GM23338 (cell line): ENCODE results near the gene TMEM150A. TPM values are rescaled to one million over a fixed set of nuclear protein-coding genes. Genes with fewer than 3 reads are reported as not detected.

Experiments used
- ATAC-seq: fragments of 200-7000 bp; cut with Tn5 transposase; 3 replicates; pipeline ENCODE4 v1.9.1; 2020
- DNase-seq: peaks from one replicate; pipeline ENCODE4 v3.0.0-alpha.2; 2015; ENCODE audit warnings: low spot score
- H2AFZ ChIP-seq: fragments of 200-600 bp; sonication (generic); 2 replicates; pipeline ENCODE4 v1.8.0; 2016; ENCODE audit warnings: antibody characterized with exemption, mild to moderate bottlenecking, moderate library complexity
- H3F3A ChIP-seq: fragments of 200-600 bp; sonication (generic); replicated peaks from 2 replicates; pipeline ENCODE4 v1.8.0; 2017; ENCODE audit warnings: antibody characterized with exemption, mixed run types, low read depth
- H3K27ac ChIP-seq: fragments of 200-600 bp; sonication (generic); 2 replicates; pipeline ENCODE4 v1.6.1; 2016; ENCODE audit warnings: low read depth
- H3K27me3 ChIP-seq: fragments of 200-600 bp; sonication (generic); 2 replicates; pipeline ENCODE4 v1.8.0; 2016; ENCODE audit warnings: mild to moderate bottlenecking, mixed run types, moderate library complexity; ENCODE audit not compliant: insufficient read depth
- H3K36me3 ChIP-seq: fragments of 200-600 bp; sonication (generic); 2 replicates; pipeline ENCODE4 v1.8.0; 2016; ENCODE audit warnings: mild to moderate bottlenecking; ENCODE audit not compliant: insufficient read depth
- H3K4me1 ChIP-seq: fragments of 200-600 bp; sonication (generic); 2 replicates; pipeline ENCODE4 v1.8.0; 2016; ENCODE audit warnings: mild to moderate bottlenecking, moderate library complexity; ENCODE audit not compliant: insufficient read depth
- H3K4me2 ChIP-seq: fragments of 200-600 bp; sonication (generic); 2 replicates; pipeline ENCODE4 v1.7.1; 2017; ENCODE audit warnings: mixed run types
- H3K4me3 ChIP-seq: fragments of 200-600 bp; sonication (generic); 2 replicates; pipeline ENCODE4 v1.6.1; 2016; ENCODE audit warnings: mixed run types
- H3K79me2 ChIP-seq: fragments of 200-600 bp; sonication (generic); replicated peaks from 2 replicates; pipeline ENCODE4 v1.8.0; 2017; ENCODE audit warnings: mild to moderate bottlenecking; ENCODE audit not compliant: insufficient read depth
- H3K9me2 ChIP-seq: fragments of 200-600 bp; sonication (generic); 2 replicates; pipeline ENCODE4 v1.8.0; 2017; ENCODE audit not compliant: insufficient read depth
- H4K20me1 ChIP-seq: fragments of 200-600 bp; sonication (generic); replicated peaks from 2 replicates; pipeline ENCODE4 v1.8.0; 2017; ENCODE audit warnings: mild to moderate bottlenecking; ENCODE audit not compliant: insufficient read depth
- H3K27ac Mint-ChIP-seq: 2 replicates; pipeline ENCODE4 v1.8.0; 2020; ENCODE audit warnings: inconsistent platforms, mild to moderate bottlenecking, moderate library complexity, mixed read lengths
- H3K27me3 Mint-ChIP-seq: 3 replicates; pipeline ENCODE4 v1.8.0; 2022; ENCODE audit warnings: low read depth, mild to moderate bottlenecking, moderate library complexity, mixed read lengths, inconsistent platforms; ENCODE audit not compliant: insufficient read depth, poor library complexity
- H3K36me3 Mint-ChIP-seq: 3 replicates; pipeline ENCODE4 v1.8.0; 2021; ENCODE audit warnings: low read depth, mild to moderate bottlenecking, inconsistent platforms, moderate library complexity, mixed read lengths
- H3K4me1 Mint-ChIP-seq: 3 replicates; pipeline ENCODE4 v1.8.0; 2020; ENCODE audit warnings: mild to moderate bottlenecking, inconsistent platforms, mixed read lengths
- H3K4me3 Mint-ChIP-seq: 3 replicates; pipeline ENCODE4 v1.8.0; 2021; ENCODE audit warnings: moderate library complexity, mild to moderate bottlenecking, inconsistent platforms, mixed read lengths
- H3K9me3 Mint-ChIP-seq: 3 replicates; pipeline ENCODE4 v1.8.0; 2020; ENCODE audit warnings: moderate library complexity, mild to moderate bottlenecking, inconsistent platforms, mixed read lengths
- CREB1 ChIP-seq: fragments of 250-450 bp; sonication (Bioruptor Pico); IDR thresholded peaks from 2 replicates; pipeline ENCODE4 v1.5.0; 2020; ENCODE audit warnings: low read depth, mild to moderate bottlenecking, moderate library complexity
- EZH2 ChIP-seq: fragments of 200-600 bp; sonication (generic); IDR thresholded peaks from one replicate; pipeline ENCODE4 v1.8.0; 2017; ENCODE audit warnings: antibody characterized with exemption, mild to moderate bottlenecking, low read depth; ENCODE audit not compliant: unreplicated experiment
- EZH2phosphoT487 ChIP-seq: fragments of 200-600 bp; sonication (generic); IDR thresholded peaks from one replicate; pipeline ENCODE4 v1.8.1; 2018; ENCODE audit warnings: antibody characterized with exemption; ENCODE audit not compliant: unreplicated experiment
- JUNB ChIP-seq: IDR thresholded peaks from one replicate; pipeline ENCODE4 v1.6.1; 2016; ENCODE audit warnings: antibody characterized with exemption; ENCODE audit not compliant: unreplicated experiment
- ZNF114 ChIP-seq: fragments of 250-450 bp; sonication (Bioruptor Pico); IDR thresholded peaks from 2 replicates; pipeline ENCODE4 v1.5.0; 2020; ENCODE audit warnings: mild to moderate bottlenecking, moderate library complexity
- polyA plus RNA-seq: library from polyadenylated mRNA; unstranded; fragments of >200 nt; fragmentation: Nextera tagmentation; extraction: Ambion mirVana; gene quantifications from 2 replicates; pipeline ENCODE4 v1.2.1, GENCODE V29; 2016
- total RNA-seq: library from RNA; depleted of rRNA; stranded (reverse); fragments of >200 nt; shearing (Covaris generic); gene quantifications from 2 replicates; pipeline ENCODE4 v1.2.3, GENCODE V29; 2014
- TF ChIP-seq, protein P1 (sequence below), 2 experiments: fragments of 200-600 bp in 1 of 2; sonication (generic) in 1 of 2; conservative IDR thresholded peaks; 2 replicates each; pipeline versions ENCODE4 v1.5.1 to v1.6.1; 2016 to 2017; ENCODE audit warnings: antibody characterized with exemption in 2 of 2, low read depth in 2 of 2, mild to moderate bottlenecking in 2 of 2, moderate library complexity in 1 of 2
- TF ChIP-seq, protein P2 (sequence below): fragments of 250-450 bp; sonication (Bioruptor Pico); IDR thresholded peaks from 2 replicates; pipeline ENCODE4 v1.5.0; 2020; ENCODE audit warnings: mild to moderate bottlenecking, moderate library complexity
- TF ChIP-seq, protein P3 (sequence below): IDR thresholded peaks from one replicate; pipeline ENCODE4 v1.6.1; 2018; ENCODE audit warnings: antibody characterized with exemption; ENCODE audit not compliant: unreplicated experiment

Gene TMEM150A
- total and polyA plus RNA-seq, 2 experiments from 2014 or later = 16.4 to 27.9 TPM

DNA sequence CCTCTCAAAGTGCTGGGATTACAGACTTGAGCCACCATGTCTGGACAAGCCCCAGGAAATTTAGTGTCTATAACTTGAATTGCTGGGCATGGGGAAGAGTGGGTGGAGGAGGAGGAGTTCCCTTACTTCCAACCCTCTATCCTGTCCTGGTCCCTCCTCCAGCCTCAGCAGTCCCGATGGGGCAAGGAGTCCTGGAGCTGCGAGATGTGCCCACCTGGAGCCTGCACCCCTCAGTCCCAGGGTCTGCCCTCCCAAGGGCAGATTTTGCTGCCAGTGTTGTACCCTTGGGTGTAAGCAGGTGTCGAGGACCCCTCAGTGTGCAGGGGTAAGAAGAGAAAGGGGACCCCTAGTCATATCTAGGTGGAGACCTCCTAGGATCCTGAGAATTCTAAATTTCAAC is 22.3 kb downstream of the TMEM150A start:
- Histone ChIP-seq H3K27me3 (peaks cover 20% of the 10 kb centered on the region), H2AFZ (no peak overlapping the region), H3K4me3 (no peak overlapping the region), H3F3A (peaks cover 10% of the 10 kb centered on the region; the same call in 1 of the 2 replicates), H4K20me1 (no peaks in the 10 kb centered on the region), H3K9me2 (no peaks in the 10 kb centered on the region), H3K27ac (no peak overlapping the region), H3K36me3 (no peaks in the 10 kb centered on the region), H3K4me1 (peaks cover 33% of the 10 kb centered on the region), H3K79me2 (no peaks in the 10 kb centered on the region), H3K4me2 (no peak overlapping the region)
- 0 out of 3 replicates have a peak, but pooled peaks cover 3% of the 10 kb centered on the region for H3K9me3 Mint-ChIP-seq
- peaks cover 26% of the 10 kb centered on the region for H3K27me3 Mint-ChIP-seq
- H3K4me1 Mint-ChIP-seq = peaks cover 35% of the 10 kb centered on the region
- TF ChIP-seq ZNF114 (CRISPR knock-in tag) (no peak), EZH2 (no peak), JUNB (no peak), CREB1 (CRISPR knock-in tag) (no peak), EZH2phosphoT487 (no peak)
- TF ChIP-seq, protein P1, sequence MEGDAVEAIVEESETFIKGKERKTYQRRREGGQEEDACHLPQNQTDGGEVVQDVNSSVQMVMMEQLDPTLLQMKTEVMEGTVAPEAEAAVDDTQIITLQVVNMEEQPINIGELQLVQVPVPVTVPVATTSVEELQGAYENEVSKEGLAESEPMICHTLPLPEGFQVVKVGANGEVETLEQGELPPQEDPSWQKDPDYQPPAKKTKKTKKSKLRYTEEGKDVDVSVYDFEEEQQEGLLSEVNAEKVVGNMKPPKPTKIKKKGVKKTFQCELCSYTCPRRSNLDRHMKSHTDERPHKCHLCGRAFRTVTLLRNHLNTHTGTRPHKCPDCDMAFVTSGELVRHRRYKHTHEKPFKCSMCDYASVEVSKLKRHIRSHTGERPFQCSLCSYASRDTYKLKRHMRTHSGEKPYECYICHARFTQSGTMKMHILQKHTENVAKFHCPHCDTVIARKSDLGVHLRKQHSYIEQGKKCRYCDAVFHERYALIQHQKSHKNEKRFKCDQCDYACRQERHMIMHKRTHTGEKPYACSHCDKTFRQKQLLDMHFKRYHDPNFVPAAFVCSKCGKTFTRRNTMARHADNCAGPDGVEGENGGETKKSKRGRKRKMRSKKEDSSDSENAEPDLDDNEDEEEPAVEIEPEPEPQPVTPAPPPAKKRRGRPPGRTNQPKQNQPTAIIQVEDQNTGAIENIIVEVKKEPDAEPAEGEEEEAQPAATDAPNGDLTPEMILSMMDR (conservative IDR thresholded peaks at IDR 0.05; ENCODE audit: low read depth in 2 of 2) = no peak
- TF ChIP-seq, protein P2, sequence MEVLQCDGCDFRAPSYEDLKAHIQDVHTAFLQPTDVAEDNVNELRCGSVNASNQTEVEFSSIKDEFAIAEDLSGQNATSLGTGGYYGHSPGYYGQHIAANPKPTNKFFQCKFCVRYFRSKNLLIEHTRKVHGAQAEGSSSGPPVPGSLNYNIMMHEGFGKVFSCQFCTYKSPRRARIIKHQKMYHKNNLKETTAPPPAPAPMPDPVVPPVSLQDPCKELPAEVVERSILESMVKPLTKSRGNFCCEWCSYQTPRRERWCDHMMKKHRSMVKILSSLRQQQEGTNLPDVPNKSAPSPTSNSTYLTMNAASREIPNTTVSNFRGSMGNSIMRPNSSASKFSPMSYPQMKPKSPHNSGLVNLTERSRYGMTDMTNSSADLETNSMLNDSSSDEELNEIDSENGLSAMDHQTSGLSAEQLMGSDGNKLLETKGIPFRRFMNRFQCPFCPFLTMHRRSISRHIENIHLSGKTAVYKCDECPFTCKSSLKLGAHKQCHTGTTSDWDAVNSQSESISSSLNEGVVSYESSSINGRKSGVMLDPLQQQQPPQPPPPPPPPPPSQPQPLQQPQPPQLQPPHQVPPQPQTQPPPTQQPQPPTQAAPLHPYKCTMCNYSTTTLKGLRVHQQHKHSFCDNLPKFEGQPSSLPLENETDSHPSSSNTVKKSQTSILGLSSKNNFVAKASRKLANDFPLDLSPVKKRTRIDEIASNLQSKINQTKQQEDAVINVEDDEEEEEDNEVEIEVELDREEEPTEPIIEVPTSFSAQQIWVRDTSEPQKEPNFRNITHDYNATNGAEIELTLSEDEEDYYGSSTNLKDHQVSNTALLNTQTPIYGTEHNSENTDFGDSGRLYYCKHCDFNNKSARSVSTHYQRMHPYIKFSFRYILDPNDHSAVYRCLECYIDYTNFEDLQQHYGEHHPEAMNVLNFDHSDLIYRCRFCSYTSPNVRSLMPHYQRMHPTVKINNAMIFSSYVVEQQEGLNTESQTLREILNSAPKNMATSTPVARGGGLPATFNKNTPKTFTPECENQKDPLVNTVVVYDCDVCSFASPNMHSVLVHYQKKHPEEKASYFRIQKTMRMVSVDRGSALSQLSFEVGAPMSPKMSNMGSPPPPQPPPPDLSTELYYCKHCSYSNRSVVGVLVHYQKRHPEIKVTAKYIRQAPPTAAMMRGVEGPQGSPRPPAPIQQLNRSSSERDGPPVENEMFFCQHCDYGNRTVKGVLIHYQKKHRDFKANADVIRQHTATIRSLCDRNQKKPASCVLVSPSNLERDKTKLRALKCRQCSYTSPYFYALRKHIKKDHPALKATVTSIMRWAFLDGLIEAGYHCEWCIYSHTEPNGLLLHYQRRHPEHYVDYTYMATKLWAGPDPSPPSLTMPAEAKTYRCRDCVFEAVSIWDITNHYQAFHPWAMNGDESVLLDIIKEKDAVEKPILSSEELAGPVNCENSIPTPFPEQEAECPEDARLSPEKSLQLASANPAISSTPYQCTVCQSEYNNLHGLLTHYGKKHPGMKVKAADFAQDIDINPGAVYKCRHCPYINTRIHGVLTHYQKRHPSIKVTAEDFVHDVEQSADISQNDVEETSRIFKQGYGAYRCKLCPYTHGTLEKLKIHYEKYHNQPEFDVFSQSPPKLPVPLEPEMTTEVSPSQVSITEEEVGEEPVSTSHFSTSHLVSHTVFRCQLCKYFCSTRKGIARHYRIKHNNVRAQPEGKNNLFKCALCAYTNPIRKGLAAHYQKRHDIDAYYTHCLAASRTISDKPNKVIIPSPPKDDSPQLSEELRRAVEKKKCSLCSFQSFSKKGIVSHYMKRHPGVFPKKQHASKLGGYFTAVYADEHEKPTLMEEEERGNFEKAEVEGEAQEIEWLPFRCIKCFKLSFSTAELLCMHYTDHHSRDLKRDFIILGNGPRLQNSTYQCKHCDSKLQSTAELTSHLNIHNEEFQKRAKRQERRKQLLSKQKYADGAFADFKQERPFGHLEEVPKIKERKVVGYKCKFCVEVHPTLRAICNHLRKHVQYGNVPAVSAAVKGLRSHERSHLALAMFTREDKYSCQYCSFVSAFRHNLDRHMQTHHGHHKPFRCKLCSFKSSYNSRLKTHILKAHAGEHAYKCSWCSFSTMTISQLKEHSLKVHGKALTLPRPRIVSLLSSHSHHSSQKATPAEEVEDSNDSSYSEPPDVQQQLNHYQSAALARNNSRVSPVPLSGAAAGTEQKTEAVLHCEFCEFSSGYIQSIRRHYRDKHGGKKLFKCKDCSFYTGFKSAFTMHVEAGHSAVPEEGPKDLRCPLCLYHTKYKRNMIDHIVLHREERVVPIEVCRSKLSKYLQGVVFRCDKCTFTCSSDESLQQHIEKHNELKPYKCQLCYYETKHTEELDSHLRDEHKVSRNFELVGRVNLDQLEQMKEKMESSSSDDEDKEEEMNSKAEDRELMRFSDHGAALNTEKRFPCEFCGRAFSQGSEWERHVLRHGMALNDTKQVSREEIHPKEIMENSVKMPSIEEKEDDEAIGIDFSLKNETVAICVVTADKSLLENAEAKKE = no peak
- TF ChIP-seq, protein P3, sequence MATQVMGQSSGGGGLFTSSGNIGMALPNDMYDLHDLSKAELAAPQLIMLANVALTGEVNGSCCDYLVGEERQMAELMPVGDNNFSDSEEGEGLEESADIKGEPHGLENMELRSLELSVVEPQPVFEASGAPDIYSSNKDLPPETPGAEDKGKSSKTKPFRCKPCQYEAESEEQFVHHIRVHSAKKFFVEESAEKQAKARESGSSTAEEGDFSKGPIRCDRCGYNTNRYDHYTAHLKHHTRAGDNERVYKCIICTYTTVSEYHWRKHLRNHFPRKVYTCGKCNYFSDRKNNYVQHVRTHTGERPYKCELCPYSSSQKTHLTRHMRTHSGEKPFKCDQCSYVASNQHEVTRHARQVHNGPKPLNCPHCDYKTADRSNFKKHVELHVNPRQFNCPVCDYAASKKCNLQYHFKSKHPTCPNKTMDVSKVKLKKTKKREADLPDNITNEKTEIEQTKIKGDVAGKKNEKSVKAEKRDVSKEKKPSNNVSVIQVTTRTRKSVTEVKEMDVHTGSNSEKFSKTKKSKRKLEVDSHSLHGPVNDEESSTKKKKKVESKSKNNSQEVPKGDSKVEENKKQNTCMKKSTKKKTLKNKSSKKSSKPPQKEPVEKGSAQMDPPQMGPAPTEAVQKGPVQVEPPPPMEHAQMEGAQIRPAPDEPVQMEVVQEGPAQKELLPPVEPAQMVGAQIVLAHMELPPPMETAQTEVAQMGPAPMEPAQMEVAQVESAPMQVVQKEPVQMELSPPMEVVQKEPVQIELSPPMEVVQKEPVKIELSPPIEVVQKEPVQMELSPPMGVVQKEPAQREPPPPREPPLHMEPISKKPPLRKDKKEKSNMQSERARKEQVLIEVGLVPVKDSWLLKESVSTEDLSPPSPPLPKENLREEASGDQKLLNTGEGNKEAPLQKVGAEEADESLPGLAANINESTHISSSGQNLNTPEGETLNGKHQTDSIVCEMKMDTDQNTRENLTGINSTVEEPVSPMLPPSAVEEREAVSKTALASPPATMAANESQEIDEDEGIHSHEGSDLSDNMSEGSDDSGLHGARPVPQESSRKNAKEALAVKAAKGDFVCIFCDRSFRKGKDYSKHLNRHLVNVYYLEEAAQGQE = no peak
- H3K36me3 Mint-ChIP-seq = peaks cover 10% of the 10 kb centered on the region; the same call in 1 of the 3 replicates
- H3K27ac Mint-ChIP-seq = no peak overlapping the region
- ATAC-seq = no peak
- no peak for DNase-seq
- H3K4me3 Mint-ChIP-seq = no peak overlapping the region
